ENCODE data around the gene TMEM220.
A peak's percentile ranks its signal among the peaks of the same experiment; 100 is the strongest.

The TMEM220 gene

DNA sequence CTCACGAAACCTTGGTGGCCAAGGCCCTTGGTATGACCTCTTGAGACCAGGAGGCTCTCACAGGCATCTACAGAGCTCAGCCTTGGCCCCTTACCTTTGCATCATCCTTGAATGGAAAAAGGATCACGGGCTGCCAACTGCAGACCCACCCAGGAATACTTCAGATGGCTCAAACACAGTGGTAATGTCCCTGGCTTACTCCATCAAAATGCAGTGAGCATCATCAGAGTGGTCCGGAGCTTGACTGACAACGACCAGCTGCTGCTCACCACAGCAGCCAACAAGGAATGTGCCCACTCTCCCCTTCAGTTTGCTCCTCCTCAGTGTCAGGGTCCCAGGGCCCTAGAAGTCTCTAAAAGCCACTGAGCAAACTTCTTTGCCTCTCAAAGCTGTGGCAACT lies 55.1 kb downstream of the TMEM220 start:
- intact Hi-C loops (cut with DNase I): no loop called here
- DNase-seq: no peak

DNA sequence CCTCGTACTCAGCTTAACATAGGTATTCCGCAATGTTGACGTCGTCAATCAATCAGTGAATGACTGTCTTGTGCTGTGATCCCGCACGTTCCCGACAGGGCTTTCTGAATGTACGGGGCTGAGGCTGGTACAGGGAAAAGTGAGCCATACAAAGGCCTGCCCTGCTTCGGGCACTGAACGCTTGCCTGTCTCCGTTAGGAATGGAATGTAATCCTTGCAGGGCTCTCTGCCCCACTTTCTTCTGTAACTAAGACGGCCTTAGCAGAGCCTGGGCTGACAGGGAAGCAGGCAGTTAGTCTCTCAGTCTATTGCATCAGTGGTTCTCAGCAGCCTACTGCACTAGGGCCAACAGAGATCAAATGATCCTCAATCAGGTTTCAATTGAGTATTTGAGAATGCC lies 56.5 kb downstream of the TMEM220 start:
- peak in 1 of 10 donors; percentile 40 for DNase-seq

DNA sequence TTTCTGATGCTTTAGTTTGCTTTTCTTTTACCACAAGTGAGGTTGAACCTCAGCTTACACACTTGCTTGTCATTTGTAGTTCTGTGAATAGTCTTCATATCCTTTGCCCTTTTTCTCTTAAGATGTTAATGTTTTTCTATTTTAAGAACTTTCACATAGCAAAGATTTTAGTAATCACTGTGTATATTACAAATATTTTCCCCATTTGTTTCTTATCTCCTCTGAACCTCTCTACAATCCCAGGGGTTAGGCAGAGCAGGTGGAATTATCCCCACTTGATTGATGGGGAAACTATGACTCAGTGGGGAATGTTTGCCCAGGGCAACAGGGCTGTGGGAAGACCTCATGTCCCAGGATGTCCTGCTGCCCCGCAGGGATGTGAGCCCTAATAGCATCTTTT lies 61.0 kb downstream of the TMEM220 start:
- intact Hi-C loops (cut with DNase I): no loop called here
- no peak for DNase-seq

More for the DNA sequence above, 56.5 kb downstream of the TMEM220 start:
- intact Hi-C loops (cut with DNase I): no loop called here

DNA sequence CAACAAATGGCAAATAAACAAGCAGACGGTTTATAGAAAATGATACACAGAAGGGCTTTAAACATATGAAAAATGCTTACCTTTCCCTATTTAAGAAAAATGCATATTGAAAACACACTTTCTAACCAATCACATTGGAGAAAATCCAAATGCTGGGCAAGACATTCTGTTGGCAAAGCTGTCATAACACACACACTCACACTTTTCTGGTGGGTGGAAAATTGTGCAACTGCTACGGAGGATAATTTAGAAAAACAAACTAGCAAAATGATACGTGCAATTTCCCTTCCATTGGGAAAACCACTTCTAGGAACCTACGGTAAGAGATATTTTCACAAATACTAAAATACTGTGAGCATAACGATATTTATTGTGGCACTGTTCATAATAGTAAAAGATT lies 62.9 kb downstream of the TMEM220 start:
- DNase-seq: no peak
- intact Hi-C loops (cut with DNase I): no loop called here

DNA sequence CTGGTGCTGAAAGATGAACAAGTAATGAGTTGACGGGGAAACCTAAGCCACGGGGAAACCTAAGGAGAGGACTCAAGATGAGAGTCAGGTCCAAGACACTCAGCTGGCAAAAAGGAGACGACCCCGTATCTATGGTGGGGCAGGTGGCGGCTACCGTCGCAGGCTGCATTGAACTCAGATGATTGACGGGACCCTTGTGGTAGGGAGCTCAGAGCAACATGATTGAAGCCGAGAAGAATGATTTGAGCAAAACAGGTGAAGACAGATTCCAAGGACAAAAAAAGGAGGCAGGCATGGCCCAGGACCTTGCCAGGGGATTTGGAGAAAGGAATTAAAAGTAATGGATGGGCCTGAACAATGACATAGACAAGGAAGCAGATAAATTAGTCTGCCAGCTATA lies 65.3 kb downstream of the TMEM220 start:
- DNase-seq: no peak
- intact Hi-C loops (cut with DNase I): no loop called here

Data from posterior cingulate gyrus (tissue), 11 donors.